Neuronal stem cell (in vitro differentiated cells): Measurements from ENCODE around the gene CRHR1.

Experiments
- DNase-seq: peaks from one replicate; pipeline ENCODE4 v3.0.0-alpha.2; 2013; ENCODE audit warnings: low spot score
- H2AFZ ChIP-seq: one replicate; pipeline ENCODE4 v1.6.1; 2013; ENCODE audit warnings: mild to moderate bottlenecking, low read length, inconsistent platforms
- H2AK5ac ChIP-seq: 2 replicates; pipeline ENCODE4 v1.6.1; 2013; ENCODE audit warnings: low read depth, mild to moderate bottlenecking, inconsistent platforms, low read length, moderate library complexity, mixed read lengths
- H2BK120ac ChIP-seq: 2 replicates; pipeline ENCODE4 v1.6.1; 2013; ENCODE audit warnings: low read depth, mild to moderate bottlenecking, inconsistent platforms, low read length, moderate library complexity, mixed read lengths
- H2BK12ac ChIP-seq: one replicate; pipeline ENCODE4 v1.6.1; 2013; ENCODE audit warnings: low read length, inconsistent platforms
- H2BK15ac ChIP-seq: 2 replicates; pipeline ENCODE4 v1.6.1; 2013; ENCODE audit warnings: mild to moderate bottlenecking, low read length, inconsistent platforms, mixed read lengths
- H2BK5ac ChIP-seq: one replicate; pipeline ENCODE4 v1.6.1; 2013; ENCODE audit warnings: inconsistent platforms, mild to moderate bottlenecking, low read length, moderate library complexity
- H3K14ac ChIP-seq: one replicate; pipeline ENCODE4 v1.6.1; 2013; ENCODE audit warnings: low read length, inconsistent platforms
- H3K18ac ChIP-seq: 2 replicates; pipeline ENCODE4 v1.6.1; 2013; ENCODE audit warnings: low read length, inconsistent platforms
- H3K23ac ChIP-seq: 2 replicates; pipeline ENCODE4 v1.6.1; 2013; ENCODE audit warnings: low read depth, mild to moderate bottlenecking, mixed read lengths, low read length, inconsistent platforms; ENCODE audit not compliant: poor library complexity
- H3K27ac ChIP-seq: replicated peaks from 3 replicates; pipeline ENCODE4 v1.5.1; 2013; ENCODE audit warnings: low read length, inconsistent platforms
- H3K27me3 ChIP-seq, 3 experiments: 2 replicates each; pipeline ENCODE4 v1.6.1; 2013; ENCODE audit warnings: low read length in 3 of 3, mild to moderate bottlenecking in 2 of 3, inconsistent platforms in 1 of 3, low read depth in 1 of 3, mixed read lengths in 1 of 3, moderate library complexity in 1 of 3; ENCODE audit not compliant: control insufficient read depth in 3 of 3, insufficient read depth in 3 of 3
- H3K36me3 ChIP-seq, 2 donors: replicated peaks in 1 of 2; 2 replicates each; pipeline ENCODE4 v1.6.1; 2013; ENCODE audit warnings: low read length in 2 of 2; ENCODE audit not compliant: control insufficient read depth in 2 of 2, insufficient read depth in 2 of 2
- H3K4ac ChIP-seq: 2 replicates; pipeline ENCODE4 v1.6.1; 2013; ENCODE audit warnings: inconsistent platforms, mild to moderate bottlenecking, low read length, moderate library complexity
- H3K4me1 ChIP-seq, 2 donors: 1 replicate in 1 of 2; 2 replicates in 1 of 2; pipeline ENCODE4 v1.6.1; 2013; ENCODE audit warnings: low read length in 2 of 2, low read depth in 1 of 2; ENCODE audit not compliant: control insufficient read depth in 2 of 2, insufficient read depth in 1 of 2
- H3K4me2 ChIP-seq: one replicate; pipeline ENCODE4 v1.6.1; 2013; ENCODE audit warnings: mild to moderate bottlenecking, low read length, inconsistent platforms; ENCODE audit not compliant: insufficient read depth, poor library complexity, severe bottlenecking
- H3K4me3 ChIP-seq, 2 donors: 2 replicates each; pipeline ENCODE4 v1.5.1; 2013; ENCODE audit warnings: low read length in 2 of 2, mild to moderate bottlenecking in 2 of 2, inconsistent platforms in 1 of 2, moderate library complexity in 1 of 2
- H3K79me1 ChIP-seq: one replicate; pipeline ENCODE4 v1.6.1; 2013; ENCODE audit warnings: low read depth, mild to moderate bottlenecking, inconsistent platforms, low read length, moderate library complexity
- H3K9ac ChIP-seq: one replicate; pipeline ENCODE4 v1.6.1; 2013; ENCODE audit warnings: mild to moderate bottlenecking, low read depth, low read length, inconsistent platforms; ENCODE audit not compliant: poor library complexity
- H3K9me3 ChIP-seq, 2 donors: replicated peaks in 1 of 2; 2 replicates each; pipeline versions ENCODE3 to v1.6.1; 2013; ENCODE audit warnings: low read length in 2 of 2, mild to moderate bottlenecking in 2 of 2, inconsistent platforms in 1 of 2, low read depth in 1 of 2, mixed read lengths in 1 of 2, moderate library complexity in 1 of 2; ENCODE audit not compliant: control insufficient read depth in 2 of 2, insufficient read depth in 1 of 2
- H4K8ac ChIP-seq: one replicate; pipeline ENCODE4 v1.6.1; 2013; ENCODE audit warnings: low read depth, mild to moderate bottlenecking, inconsistent platforms, low read length, moderate library complexity
- H4K91ac ChIP-seq: one replicate; pipeline ENCODE4 v1.6.1; 2013; ENCODE audit warnings: low read length, low read depth, mild to moderate bottlenecking, inconsistent platforms; ENCODE audit not compliant: poor library complexity
- WGBS, 2 donors: extraction: QIAGEN DNeasy Blood & Tissue Kit; methylation state at CpG; one replicate each; pipeline ENCODE4 v1.1.7; 2013; ENCODE audit warnings: missing lambda C conversion rate in 2 of 2, mixed read lengths in 1 of 2; ENCODE audit not compliant: insufficient read length in 2 of 2, insufficient replicate concordance in 1 of 2; ENCODE audit errors: extremely low coverage in 2 of 2; 5-methylcytosine and 5-hydroxymethylcytosine counted together

Gene CRHR1

GRCh38 chr17:45863857-45864654, 79.9 kb downstream of the CRHR1 start:
- Histone ChIP-seq H2BK5ac (no peak overlapping the region), H2AK5ac (no peak overlapping the region), H3K14ac (no peak overlapping the region), H4K91ac (no peak overlapping the region), H3K79me1 (no peaks in the 10 kb centered on the region), H3K27ac (no peak overlapping the region), H3K4ac (no peak overlapping the region), H3K23ac (no peak overlapping the region), H3K36me3 (no peaks in the 10 kb centered on the region), H3K18ac (peak overlapping the region; percentile 40), H2BK15ac (no peak overlapping the region), H2AFZ (no peak overlapping the region), H4K8ac (no peak overlapping the region), H2BK120ac (no peak overlapping the region), H3K4me1 (peaks cover 0 to 2% of the 10 kb centered on the region in 2 donors), H3K4me2 (no peak overlapping the region), H3K9ac (no peak overlapping the region), H2BK12ac (no peak overlapping the region), H3K9me3 (no peaks in the 10 kb centered on the region), H3K27me3 (peaks cover 0 to 14% (median 0%) of the 10 kb centered on the region in 3 experiments), H3K4me3 (no peak overlapping the region)
- DNase-seq, result no peak
- no CpG with 5 or more reads among the region's 6 CpGs for WGBS, 2 donors

- Histone ChIP-seq H3K4me2 (no peak overlapping the region), H3K36me3 (no peaks in the 10 kb centered on the region), H2BK120ac (no peak overlapping the region), H2BK12ac (no peak overlapping the region), H2BK15ac (no peak overlapping the region), H2AFZ (peak overlapping the region; percentile 53), H3K9me3 (no peaks in the 10 kb centered on the region), H4K91ac (no peak overlapping the region), H3K23ac (no peak overlapping the region), H3K27me3 (peaks cover 0 to 21% (median 0%) of the 10 kb centered on the region in 3 experiments), H3K4me1 (peaks cover 3 to 4% of the 10 kb centered on the region in 2 donors), H3K18ac (no peak overlapping the region), H3K79me1 (no peaks in the 10 kb centered on the region), H3K9ac (no peak overlapping the region), H2BK5ac (no peak overlapping the region), H2AK5ac (no peak overlapping the region), H4K8ac (no peak overlapping the region), H3K14ac (no peak overlapping the region), H3K4me3 (no peak overlapping the region), H3K4ac (no peak overlapping the region), H3K27ac (no peak overlapping the region)
- DNase-seq, result no peak
- no CpG with 5 or more reads among the region's 6 CpGs for WGBS, 2 donors
Measured at GRCh38 chr17:45867171-45867570, 83.1 kb downstream of the CRHR1 start.

- Histone ChIP-seq H3K9me3 (no peaks in the 10 kb centered on the region), H3K4me2 (no peak overlapping the region), H2AFZ (peak overlapping the region; percentile 53), H3K4me1 (peaks cover 3 to 4% of the 10 kb centered on the region in 2 donors), H3K27me3 (peaks cover 0 to 21% (median 0%) of the 10 kb centered on the region in 3 experiments), H3K36me3 (no peaks in the 10 kb centered on the region), H3K23ac (no peak overlapping the region), H2BK15ac (no peak overlapping the region), H2BK12ac (no peak overlapping the region), H2BK5ac (no peak overlapping the region), H2AK5ac (no peak overlapping the region), H3K18ac (no peak overlapping the region), H3K4ac (no peak overlapping the region), H3K4me3 (no peak overlapping the region), H3K79me1 (no peaks in the 10 kb centered on the region), H3K9ac (no peak overlapping the region), H4K8ac (no peak overlapping the region), H3K27ac (no peak overlapping the region), H2BK120ac (no peak overlapping the region), H4K91ac (no peak overlapping the region), H3K14ac (no peak overlapping the region)
- no peak for DNase-seq
- WGBS, 2 donors, result no CpG with 5 or more reads among the region's 8 CpGs
Measured at GRCh38 chr17:45867702-45868101, 83.6 kb downstream of the CRHR1 start.

GRCh38 chr17:45868276-45868675, 84.2 kb downstream of the CRHR1 start:
- Histone ChIP-seq H4K91ac (no peak overlapping the region), H2BK12ac (no peak overlapping the region), H3K4me1 (peaks cover 3 to 4% of the 10 kb centered on the region in 2 donors), H3K4me2 (no peak overlapping the region), H3K27me3 (peaks cover 0 to 21% (median 0%) of the 10 kb centered on the region in 3 experiments), H3K9me3 (no peaks in the 10 kb centered on the region), H3K36me3 (no peaks in the 10 kb centered on the region), H2BK120ac (no peak overlapping the region), H3K9ac (no peak overlapping the region), H2AK5ac (no peak overlapping the region), H4K8ac (no peak overlapping the region), H3K18ac (no peak overlapping the region), H2BK15ac (no peak overlapping the region), H3K4ac (no peak overlapping the region), H3K4me3 (no peak overlapping the region), H3K27ac (no peak overlapping the region), H2BK5ac (no peak overlapping the region), H2AFZ (no peak overlapping the region), H3K23ac (no peak overlapping the region), H3K14ac (no peak overlapping the region), H3K79me1 (no peaks in the 10 kb centered on the region)
- no CpG with 5 or more reads among the region's 5 CpGs for WGBS, 2 donors
- DNase-seq, result no peak
